ENCODE data around the gene RAD23B.

Gene RAD23B

GRCh38 chr9:107316795-107317661, 33.9 kb downstream of the RAD23B start:
- TF ChIP-seq ESRRG (CRISPR knock-in tag; IDR thresholded peaks at IDR 0.05) = no peak
- TF ChIP-seq CSDC2 (CRISPR knock-in tag; IDR thresholded peaks at IDR 0.05) = no peak
- TF ChIP-seq ZNF70 (CRISPR knock-in tag; IDR thresholded peaks at IDR 0.05) = no peak
- no peak for TF ChIP-seq POU6F1 (CRISPR knock-in tag; IDR thresholded peaks at IDR 0.05; ENCODE audit: borderline replicate concordance, low read depth)
- no peak for TF ChIP-seq ZFP3 (CRISPR knock-in tag; IDR thresholded peaks at IDR 0.05)
- TF ChIP-seq OSR1 (CRISPR knock-in tag; IDR thresholded peaks at IDR 0.05) = no peak
- no peak for TF ChIP-seq SNAI2 (CRISPR knock-in tag; IDR thresholded peaks at IDR 0.05)
- no peak for TF ChIP-seq TCF4 (CRISPR knock-in tag; IDR thresholded peaks at IDR 0.05; ENCODE audit: borderline replicate concordance)
- TF ChIP-seq TSHZ2 (CRISPR knock-in tag; IDR thresholded peaks at IDR 0.05) = no peak
- no peak for TF ChIP-seq CREB5 (CRISPR knock-in tag; IDR thresholded peaks at IDR 0.05; ENCODE audit: low read depth)
- TF ChIP-seq ARNTL (CRISPR knock-in tag; IDR thresholded peaks at IDR 0.05; ENCODE audit: borderline replicate concordance, low read depth) = no peak
- no peak for TF ChIP-seq PPARA (CRISPR knock-in tag; IDR thresholded peaks at IDR 0.05; ENCODE audit: borderline replicate concordance)
- TF ChIP-seq ZC3H10 (CRISPR knock-in tag; IDR thresholded peaks at IDR 0.05) = no peak
- TF ChIP-seq ISL1 (CRISPR knock-in tag; IDR thresholded peaks at IDR 0.05) = no peak
- TF ChIP-seq BACH2 (CRISPR knock-in tag; IDR thresholded peaks at IDR 0.05; ENCODE audit: borderline replicate concordance) = no peak
- TF ChIP-seq ZNF8 (CRISPR knock-in tag; IDR thresholded peaks at IDR 0.05) = no peak
- no peak for TF ChIP-seq CSRNP3 (CRISPR knock-in tag; IDR thresholded peaks at IDR 0.05)
- no peak for TF ChIP-seq TOX (CRISPR knock-in tag; IDR thresholded peaks at IDR 0.05; ENCODE audit: borderline replicate concordance)
- TF ChIP-seq ZFP30 (CRISPR knock-in tag; IDR thresholded peaks at IDR 0.05) = no peak
- TF ChIP-seq ZNF565 (CRISPR knock-in tag; conservative IDR thresholded peaks at IDR 0.05; ENCODE audit: low read depth) = no peak
- no peak for ATAC-seq

- no peak for ATAC-seq
- TF ChIP-seq ZNF70 (CRISPR knock-in tag; IDR thresholded peaks at IDR 0.05) (no peak), SNAI2 (CRISPR knock-in tag; IDR thresholded peaks at IDR 0.05) (no peak), RARB (CRISPR knock-in tag; IDR thresholded peaks at IDR 0.05) (no peak)
These were observed 39.6 kb downstream of the RAD23B start for GRCh38 chr9:107322643-107323042.

GRCh38 chr9:107323836-107324585, 40.9 kb downstream of the RAD23B start:
- ATAC-seq = no peak
- no peak for TF ChIP-seq PATZ1 (CRISPR knock-in tag; IDR thresholded peaks at IDR 0.05; ENCODE audit: borderline replicate concordance)
